ENCODE measurements around the gene LINS1. TPM values are rescaled to one million over a fixed set of nuclear protein-coding genes. Genes with fewer than 3 reads are reported as not detected.

LINS1 gene
- total RNA-seq, 2 donors from 2014 or later, result 6.1 to 8.0 TPM

DNA sequence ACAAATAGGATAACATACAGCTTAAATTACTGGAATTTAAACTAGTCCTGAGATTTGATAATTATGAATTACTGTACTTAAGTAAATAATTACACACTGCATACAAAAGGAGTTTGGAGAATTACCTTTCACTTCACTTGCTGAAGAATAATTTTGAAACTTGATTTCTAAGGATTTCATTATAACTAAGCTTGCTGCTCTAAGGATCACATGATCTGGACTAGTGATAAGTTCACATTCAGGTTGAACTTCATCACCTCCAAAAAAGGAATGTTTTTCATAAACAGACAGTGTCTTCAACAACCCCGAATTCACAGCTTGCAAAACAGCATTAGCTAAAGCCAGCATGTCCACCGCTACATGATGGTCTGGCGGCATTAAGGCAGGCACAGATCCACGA lies 28.5 kb downstream of the LINS1 start:
- no peaks in the 10 kb centered on the region for H3K27me3 ChIP-seq (ENCODE audit: control insufficient read depth, insufficient read depth, low read length, poor library complexity, severe bottlenecking)
- TF ChIP-seq, protein P1, sequence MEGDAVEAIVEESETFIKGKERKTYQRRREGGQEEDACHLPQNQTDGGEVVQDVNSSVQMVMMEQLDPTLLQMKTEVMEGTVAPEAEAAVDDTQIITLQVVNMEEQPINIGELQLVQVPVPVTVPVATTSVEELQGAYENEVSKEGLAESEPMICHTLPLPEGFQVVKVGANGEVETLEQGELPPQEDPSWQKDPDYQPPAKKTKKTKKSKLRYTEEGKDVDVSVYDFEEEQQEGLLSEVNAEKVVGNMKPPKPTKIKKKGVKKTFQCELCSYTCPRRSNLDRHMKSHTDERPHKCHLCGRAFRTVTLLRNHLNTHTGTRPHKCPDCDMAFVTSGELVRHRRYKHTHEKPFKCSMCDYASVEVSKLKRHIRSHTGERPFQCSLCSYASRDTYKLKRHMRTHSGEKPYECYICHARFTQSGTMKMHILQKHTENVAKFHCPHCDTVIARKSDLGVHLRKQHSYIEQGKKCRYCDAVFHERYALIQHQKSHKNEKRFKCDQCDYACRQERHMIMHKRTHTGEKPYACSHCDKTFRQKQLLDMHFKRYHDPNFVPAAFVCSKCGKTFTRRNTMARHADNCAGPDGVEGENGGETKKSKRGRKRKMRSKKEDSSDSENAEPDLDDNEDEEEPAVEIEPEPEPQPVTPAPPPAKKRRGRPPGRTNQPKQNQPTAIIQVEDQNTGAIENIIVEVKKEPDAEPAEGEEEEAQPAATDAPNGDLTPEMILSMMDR (conservative IDR thresholded peaks at IDR 0.05), result no peak
- no peak overlapping the region for H3K27ac Mint-ChIP-seq
- no peak overlapping the region for H3K4me3 ChIP-seq (ENCODE audit: low read length)
- H3K4me1 ChIP-seq (ENCODE audit: control insufficient read depth, insufficient read depth, low read length), result no peaks in the 10 kb centered on the region
- no peaks in the 10 kb centered on the region for H3K27me3 Mint-ChIP-seq (ENCODE audit: insufficient read depth)
- H3K27ac ChIP-seq (ENCODE audit: low read depth, low read length), result no peak overlapping the region
- no peak for DNase-seq
- no peaks in the 10 kb centered on the region for H3K9me3 ChIP-seq (ENCODE audit: control insufficient read depth, low read length)
- 90 to 100% methylated on average over 4 of the region's 4 CpGs for WGBS, 2 experiments (ENCODE audit: insufficient coverage in 1 of 2, insufficient read length in 1 of 2)
- H3K9me3 Mint-ChIP-seq, result peaks cover 5% of the 10 kb centered on the region
- H3K4me3 Mint-ChIP-seq, result no peak overlapping the region
- H3K9ac ChIP-seq (ENCODE audit: extremely low read depth, low read length, poor library complexity, severe bottlenecking), result no peak overlapping the region
- no peaks in the 10 kb centered on the region for H3K4me1 Mint-ChIP-seq
- H3K36me3 Mint-ChIP-seq (ENCODE audit: low read depth), result peaks cover 26% of the 10 kb centered on the region
- peaks cover 33% of the 10 kb centered on the region for H3K36me3 ChIP-seq (ENCODE audit: control insufficient read depth, insufficient read depth, low read length)

DNA sequence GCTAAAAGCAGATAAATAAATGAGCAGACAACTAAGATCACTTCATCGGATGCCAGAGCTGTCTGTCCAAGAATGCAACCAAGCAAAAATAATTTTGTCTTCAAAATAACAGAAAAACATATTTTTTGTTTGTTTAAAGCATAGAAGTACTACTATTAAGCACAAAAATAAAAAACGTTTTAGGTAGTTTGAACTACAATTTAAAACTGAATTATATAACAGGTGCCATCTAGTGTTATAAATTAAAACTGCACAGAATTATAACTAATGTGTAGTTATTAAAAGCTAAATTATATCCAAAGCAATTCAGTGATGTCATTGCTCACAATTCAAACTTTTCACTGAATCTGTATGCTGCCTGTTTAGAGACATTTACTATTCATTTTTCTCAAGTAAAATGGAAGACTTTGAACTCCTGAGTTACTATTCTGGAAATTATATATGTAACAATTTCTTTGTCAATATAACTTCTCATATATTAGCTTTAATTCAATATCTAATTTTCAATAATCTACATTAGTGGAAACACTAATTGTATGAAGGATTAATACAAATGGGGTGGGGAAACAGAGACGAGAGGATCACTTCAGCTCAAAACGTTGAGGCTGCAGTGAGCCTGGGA lies 29.5 kb downstream of the LINS1 start:
- H3K36me3 ChIP-seq (ENCODE audit: control insufficient read depth, insufficient read depth, low read length), result peaks cover 33% of the 10 kb centered on the region
- peaks cover 25% of the 10 kb centered on the region for H3K36me3 Mint-ChIP-seq (ENCODE audit: low read depth)

DNA sequence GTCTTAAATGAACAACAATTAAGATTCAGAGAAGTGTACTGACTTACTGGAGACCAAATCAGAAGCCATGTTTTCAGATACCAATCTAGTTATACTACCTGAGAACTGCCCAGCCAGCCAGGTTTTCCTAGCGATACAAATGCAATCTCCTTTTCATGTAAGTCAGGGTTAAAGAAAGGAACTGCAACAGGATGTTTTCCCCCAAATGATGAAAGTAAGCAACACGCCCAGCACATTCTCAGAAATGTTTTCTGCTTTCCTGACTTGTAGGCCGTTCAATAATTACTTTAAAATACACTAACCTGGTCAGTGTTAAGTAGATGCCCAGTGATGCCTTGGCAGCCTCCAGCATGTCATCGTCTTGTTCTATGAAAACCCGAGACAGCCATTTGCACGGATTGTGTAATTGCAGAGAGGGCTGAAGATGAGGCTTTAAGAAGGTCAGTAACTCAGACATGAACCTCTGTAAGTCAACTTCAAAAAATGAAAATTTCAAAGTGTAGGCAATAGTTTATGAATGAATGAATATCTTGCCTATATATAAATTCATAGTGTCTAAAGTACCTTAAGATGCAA lies 30.3 kb downstream of the LINS1 start:
- Mint-ChIP-seq H3K27me3 (ENCODE audit: insufficient read depth) (no peaks in the 10 kb centered on the region), H3K36me3 (ENCODE audit: low read depth) (peaks cover 24% of the 10 kb centered on the region), H3K27ac (no peak overlapping the region), H3K4me1 (no peaks in the 10 kb centered on the region), H3K4me3 (no peak overlapping the region), H3K9me3 (no peaks in the 10 kb centered on the region)
- DNase-seq, result no peak
- TF ChIP-seq, protein P1 (conservative IDR thresholded peaks at IDR 0.05), result no peak
- Histone ChIP-seq H3K36me3 (ENCODE audit: control insufficient read depth, insufficient read depth, low read length) (peaks cover 33% of the 10 kb centered on the region), H3K9ac (ENCODE audit: extremely low read depth, low read length, poor library complexity, severe bottlenecking) (no peak overlapping the region), H3K27me3 (ENCODE audit: control insufficient read depth, insufficient read depth, low read length, poor library complexity, severe bottlenecking) (no peaks in the 10 kb centered on the region), H3K9me3 (ENCODE audit: control insufficient read depth, low read length) (no peaks in the 10 kb centered on the region), H3K4me1 (ENCODE audit: control insufficient read depth, insufficient read depth, low read length) (no peaks in the 10 kb centered on the region), H3K4me3 (ENCODE audit: low read length) (no peak overlapping the region), H3K27ac (ENCODE audit: low read depth, low read length) (no peak overlapping the region)
- 90 to 91% methylated on average over 6 of the region's 6 CpGs for WGBS, 2 experiments (ENCODE audit: insufficient coverage in 1 of 2, insufficient read length in 1 of 2)

More for the DNA sequence above, 29.5 kb downstream of the LINS1 start:
- Histone ChIP-seq H3K9ac (ENCODE audit: extremely low read depth, low read length, poor library complexity, severe bottlenecking) (no peak overlapping the region), H3K4me3 (ENCODE audit: low read length) (no peak overlapping the region), H3K4me1 (ENCODE audit: control insufficient read depth, insufficient read depth, low read length) (no peaks in the 10 kb centered on the region), H3K27ac (ENCODE audit: low read depth, low read length) (no peak overlapping the region), H3K9me3 (ENCODE audit: control insufficient read depth, low read length) (no peaks in the 10 kb centered on the region), H3K27me3 (ENCODE audit: control insufficient read depth, insufficient read depth, low read length, poor library complexity, severe bottlenecking) (no peaks in the 10 kb centered on the region)
- H3K27ac Mint-ChIP-seq, result no peak overlapping the region
- TF ChIP-seq, protein P1 (conservative IDR thresholded peaks at IDR 0.05), result peak; percentile 67
- no peak overlapping the region for H3K4me3 Mint-ChIP-seq
- H3K27me3 Mint-ChIP-seq (ENCODE audit: insufficient read depth), result no peaks in the 10 kb centered on the region
- WGBS, 2 experiments (ENCODE audit: insufficient coverage in 1 of 2, insufficient read length in 1 of 2), result 94% methylated on average over 3 of the region's 4 CpGs; no CpG with 5 or more reads in 1 of the 2 experiments
- DNase-seq, result no peak
- H3K9me3 Mint-ChIP-seq, result peaks cover under 1% of the 10 kb centered on the region
- no peaks in the 10 kb centered on the region for H3K4me1 Mint-ChIP-seq
